Colon (tissue), 2 donors: ENCODE measurements around the gene SLC7A6OS.

ENCODE experiments used
- FAIRE-seq: peaks from 2 replicates; lab custom pipeline; 2012; peaks lifted over from hg19 to GRCh38; lab: Jason Lieb, UNC
- donor health status: control.
- donor health status: control.

Gene SLC7A6OS

GRCh38 chr16:68253721-68254120 is 57.0 kb downstream of the SLC7A6OS start:
- FAIRE-seq, result no peak

- no peak for FAIRE-seq
Measured at GRCh38 chr16:68252383-68252782, 58.4 kb downstream of the SLC7A6OS start.

- FAIRE-seq, result no peak
Measured at GRCh38 chr16:68251832-68252231, 58.9 kb downstream of the SLC7A6OS start.

- no peak for FAIRE-seq
Measured at GRCh38 chr16:68250951-68251350, 59.8 kb downstream of the SLC7A6OS start.

- FAIRE-seq, result no peak
Measured at GRCh38 chr16:68249371-68249770, 61.4 kb downstream of the SLC7A6OS start.
